SJSA1 (cell line): ENCODE results near the gene SUSD3. TPM values are rescaled to one million over a fixed set of nuclear protein-coding genes. Genes with fewer than 3 reads are reported as not detected.

Experiments
- DNase-seq, 2 experiments: peaks; one replicate each; pipeline ENCODE4 v3.0.0-alpha.2; 2015 to 2020; ENCODE audit warnings: low spot score in 2 of 2, low read depth in 1 of 2
- H3K27ac ChIP-seq: fragments of 250-450 bp; sonication (Bioruptor Pico); 2 replicates; pipeline ENCODE4 v1.5.1; 2020; ENCODE audit warnings: mild to moderate bottlenecking, moderate library complexity
- H3K27me3 ChIP-seq: fragments of 250-450 bp; sonication (Bioruptor Pico); replicated peaks from 2 replicates; pipeline ENCODE4 v1.5.1; 2020; ENCODE audit warnings: mild to moderate bottlenecking, moderate library complexity
- H3K36me3 ChIP-seq: fragments of 250-450 bp; sonication (Bioruptor Pico); 2 replicates; pipeline ENCODE4 v1.5.1; 2020; ENCODE audit warnings: mild to moderate bottlenecking
- H3K4me1 ChIP-seq: fragments of 250-450 bp; sonication (Bioruptor Pico); replicated peaks from 2 replicates; pipeline ENCODE4 v1.6.1; 2021; ENCODE audit warnings: mild to moderate bottlenecking
- H3K4me3 ChIP-seq: fragments of 250-450 bp; sonication (Bioruptor Pico); 2 replicates; pipeline ENCODE4 v1.5.1; 2020; ENCODE audit warnings: mild to moderate bottlenecking
- H3K9me3 ChIP-seq: fragments of 250-450 bp; sonication (Bioruptor Pico); replicated peaks from 2 replicates; pipeline ENCODE4 v1.5.1; 2020; ENCODE audit warnings: mild to moderate bottlenecking
- total RNA-seq: library from RNA; depleted of rRNA; stranded (reverse); fragments of >200 nt; shearing (Covaris generic); gene quantifications from 2 replicates; pipeline ENCODE4 v1.2.3, GENCODE V29; 2014

The SUSD3 gene
- total RNA-seq, 1 experiment from 2014 or later, result not detected

- H3K4me3 ChIP-seq, result no peak overlapping the region
- no peaks in the 10 kb centered on the region; the same call in 1 of the 2 replicates for H3K27me3 ChIP-seq
- no peaks in the 10 kb centered on the region for H3K36me3 ChIP-seq
- H3K9me3 ChIP-seq, result no peaks in the 10 kb centered on the region
- no peak for DNase-seq
- H3K4me1 ChIP-seq, result no peaks in the 10 kb centered on the region
- no peak overlapping the region for H3K27ac ChIP-seq
These were observed 22.6 kb upstream of the SUSD3 start for GRCh38 chr9:93035821-93036351.

GRCh38 chr9:93036887-93037475, 21.5 kb upstream of the SUSD3 start:
- Histone ChIP-seq H3K4me1 (no peaks in the 10 kb centered on the region), H3K36me3 (no peaks in the 10 kb centered on the region), H3K4me3 (no peak overlapping the region), H3K9me3 (no peaks in the 10 kb centered on the region), H3K27ac (no peak overlapping the region), H3K27me3 (no peaks in the 10 kb centered on the region; the same call in 1 of the 2 replicates)
- no peak for DNase-seq

- no peaks in the 10 kb centered on the region for H3K27me3 ChIP-seq
- H3K36me3 ChIP-seq, result no peaks in the 10 kb centered on the region
- H3K27ac ChIP-seq, result no peak overlapping the region
- H3K4me1 ChIP-seq, result no peaks in the 10 kb centered on the region
- no peak for DNase-seq
- H3K9me3 ChIP-seq, result no peaks in the 10 kb centered on the region
- no peak overlapping the region for H3K4me3 ChIP-seq
These were observed 21.0 kb upstream of the SUSD3 start for GRCh38 chr9:93037476-93037971.

- Histone ChIP-seq H3K27ac (no peak overlapping the region), H3K4me3 (no peak overlapping the region), H3K4me1 (no peaks in the 10 kb centered on the region), H3K36me3 (no peaks in the 10 kb centered on the region), H3K27me3 (no peaks in the 10 kb centered on the region), H3K9me3 (no peaks in the 10 kb centered on the region)
- no peak for DNase-seq
These were observed 19.6 kb upstream of the SUSD3 start for GRCh38 chr9:93038918-93039317.

- Histone ChIP-seq H3K27ac (no peak overlapping the region), H3K27me3 (no peaks in the 10 kb centered on the region), H3K9me3 (no peaks in the 10 kb centered on the region), H3K4me1 (no peaks in the 10 kb centered on the region), H3K4me3 (no peak overlapping the region), H3K36me3 (no peaks in the 10 kb centered on the region)
- DNase-seq, result no peak
These were observed 19.0 kb upstream of the SUSD3 start for GRCh38 chr9:93039456-93039855.

- no peak overlapping the region for H3K27ac ChIP-seq
- no peak overlapping the region for H3K4me3 ChIP-seq
- DNase-seq, result no peak
- H3K36me3 ChIP-seq, result no peaks in the 10 kb centered on the region
- H3K9me3 ChIP-seq, result no peaks in the 10 kb centered on the region
- H3K27me3 ChIP-seq, result no peaks in the 10 kb centered on the region
- H3K4me1 ChIP-seq, result no peaks in the 10 kb centered on the region
These were observed 18.5 kb upstream of the SUSD3 start for GRCh38 chr9:93039976-93040375.

- H3K27ac ChIP-seq, result no peak overlapping the region
- H3K9me3 ChIP-seq, result no peaks in the 10 kb centered on the region
- no peaks in the 10 kb centered on the region for H3K4me1 ChIP-seq
- H3K27me3 ChIP-seq, result no peaks in the 10 kb centered on the region
- no peak for DNase-seq
- no peak overlapping the region for H3K4me3 ChIP-seq
- H3K36me3 ChIP-seq, result no peaks in the 10 kb centered on the region
These were observed 18.1 kb upstream of the SUSD3 start for GRCh38 chr9:93040409-93040808.

- Histone ChIP-seq H3K36me3 (no peaks in the 10 kb centered on the region), H3K27ac (no peak overlapping the region), H3K4me1 (no peaks in the 10 kb centered on the region), H3K4me3 (no peak overlapping the region), H3K9me3 (no peaks in the 10 kb centered on the region), H3K27me3 (no peaks in the 10 kb centered on the region)
- no peak for DNase-seq
These were observed 17.2 kb upstream of the SUSD3 start for GRCh38 chr9:93041108-93041802.

GRCh38 chr9:93043122-93043521, 15.4 kb upstream of the SUSD3 start:
- Histone ChIP-seq H3K27me3 (no peaks in the 10 kb centered on the region), H3K36me3 (no peaks in the 10 kb centered on the region), H3K9me3 (no peaks in the 10 kb centered on the region), H3K4me1 (no peaks in the 10 kb centered on the region), H3K27ac (no peak overlapping the region), H3K4me3 (no peak overlapping the region)
- DNase-seq, result no peak

- Histone ChIP-seq H3K27ac (no peak overlapping the region), H3K4me3 (no peak overlapping the region), H3K36me3 (no peaks in the 10 kb centered on the region), H3K27me3 (no peaks in the 10 kb centered on the region), H3K9me3 (no peaks in the 10 kb centered on the region), H3K4me1 (no peaks in the 10 kb centered on the region)
- no peak for DNase-seq
These were observed 13.0 kb upstream of the SUSD3 start for GRCh38 chr9:93045521-93045920.

GRCh38 chr9:93048566-93049448, 9.7 kb upstream of the SUSD3 start:
- no peak overlapping the region for H3K4me3 ChIP-seq
- DNase-seq, result no peak
- H3K36me3 ChIP-seq, result no peaks in the 10 kb centered on the region
- H3K9me3 ChIP-seq, result no peaks in the 10 kb centered on the region
- no peak overlapping the region for H3K27ac ChIP-seq
- H3K27me3 ChIP-seq, result no peaks in the 10 kb centered on the region
- H3K4me1 ChIP-seq, result no peaks in the 10 kb centered on the region

- no peaks in the 10 kb centered on the region for H3K36me3 ChIP-seq
- no peak for DNase-seq
- H3K4me1 ChIP-seq, result no peaks in the 10 kb centered on the region
- no peak overlapping the region for H3K27ac ChIP-seq
- H3K27me3 ChIP-seq, result no peaks in the 10 kb centered on the region
- no peaks in the 10 kb centered on the region for H3K9me3 ChIP-seq
- H3K4me3 ChIP-seq, result no peak overlapping the region
These were observed 9.0 kb upstream of the SUSD3 start for GRCh38 chr9:93049491-93049890.

GRCh38 chr9:93050231-93050630, 8.3 kb upstream of the SUSD3 start:
- Histone ChIP-seq H3K4me1 (no peaks in the 10 kb centered on the region), H3K27ac (no peak overlapping the region), H3K9me3 (no peaks in the 10 kb centered on the region), H3K36me3 (no peaks in the 10 kb centered on the region), H3K27me3 (no peaks in the 10 kb centered on the region), H3K4me3 (no peak overlapping the region)
- DNase-seq, result no peak

- Histone ChIP-seq H3K4me1 (no peaks in the 10 kb centered on the region), H3K9me3 (no peaks in the 10 kb centered on the region), H3K27me3 (no peaks in the 10 kb centered on the region), H3K36me3 (no peaks in the 10 kb centered on the region), H3K27ac (no peak overlapping the region), H3K4me3 (no peak overlapping the region)
- no peak for DNase-seq
These were observed 6.8 kb upstream of the SUSD3 start for GRCh38 chr9:93051680-93052089.
